Endothelial cell of umbilical vein (primary cell): ENCODE data around the gene KBTBD3. TPM values are rescaled to one million over a fixed set of nuclear protein-coding genes. Genes with fewer than 3 reads are reported as not detected.

Experiments
- BruUV-seq: library from RNA; stranded (reverse); fragments of 400-500 nt; replicated peaks from 2 replicates; lab custom pipeline; 2021; lab: Mats Ljungman, UMichigan
- CTCF ChIA-PET: fragments of 300-600, 350-600 bp; sonication (Branson Sonifier 250); formaldehyde crosslinking; loops from one replicate; lab custom pipeline; 2021; ENCODE audit warnings: antibody characterized with exemption, inconsistent platforms; lab: Charles Lee
- POLR2A ChIA-PET: fragments of 300-600, 350-600 bp; sonication (Branson Sonifier 250); formaldehyde crosslinking; loops from one replicate; lab custom pipeline; 2021; ENCODE audit warnings: antibody characterized with exemption, inconsistent platforms; lab: Charles Lee
- DNase-seq: peaks from one replicate; pipeline ENCODE4 v3.0.0-alpha.2; 2011; ENCODE audit warnings: low read depth, low spot score
- FAIRE-seq: peaks from 2 replicates; lab custom pipeline; 2011; peaks lifted over from hg19 to GRCh38; lab: Jason Lieb, UNC
- H2AFZ ChIP-seq: 2 replicates; pipeline ENCODE4 v1.6.0; 2012; ENCODE audit warnings: low read depth, low read length, control low read depth, inconsistent platforms
- H3K27ac ChIP-seq: 2 replicates; pipeline ENCODE4 v1.5.1; 2011; ENCODE audit warnings: low read depth, mild to moderate bottlenecking, control low read depth, low read length, moderate library complexity; ENCODE audit not compliant: insufficient read depth
- H3K27me3 ChIP-seq, 2 experiments: 2 replicates each; pipeline versions ENCODE4 v1.6.0 to v1.6.1; 2011; ENCODE audit warnings: low read length in 2 of 2, mixed read lengths in 1 of 2; ENCODE audit not compliant: control insufficient read depth in 2 of 2, insufficient read depth in 2 of 2
- H3K36me3 ChIP-seq, 2 experiments: 2 replicates in 1 of 2; 3 replicates in 1 of 2; pipeline ENCODE4 v1.5.1; 2011; ENCODE audit warnings: low read length in 2 of 2, mild to moderate bottlenecking in 1 of 2, moderate library complexity in 1 of 2; ENCODE audit not compliant: control insufficient read depth in 2 of 2, insufficient read depth in 2 of 2; ENCODE audit errors: extremely low read depth in 1 of 2
- H3K4me1 ChIP-seq: 3 replicates; pipeline ENCODE4 v1.5.1; 2011; ENCODE audit warnings: mild to moderate bottlenecking, low read length; ENCODE audit not compliant: control insufficient read depth, insufficient read depth; ENCODE audit errors: extremely low read depth
- H3K4me2 ChIP-seq: 2 replicates; pipeline ENCODE4 v1.6.1; 2011; ENCODE audit warnings: low read length, control low read depth, mixed read lengths; ENCODE audit not compliant: insufficient read depth
- H3K4me3 ChIP-seq, 3 experiments: fragments of 200-600 bp in 1 of 3; sonication (generic), shearing (Covaris generic) in 1 of 3; replicated peaks in 1 of 3; 2 replicates each; pipeline ENCODE4 v1.5.1; 2011 to 2016; ENCODE audit warnings: control low read depth in 3 of 3, low read length in 3 of 3, mild to moderate bottlenecking in 2 of 3, inconsistent platforms in 1 of 3, low read depth in 1 of 3, moderate library complexity in 1 of 3; ENCODE audit not compliant: insufficient read depth in 1 of 3
- H3K79me2 ChIP-seq: 2 replicates; pipeline ENCODE4 v1.6.0; 2012; ENCODE audit warnings: low read length, inconsistent platforms; ENCODE audit not compliant: control insufficient read depth, insufficient read depth
- H3K9ac ChIP-seq: replicated peaks from 2 replicates; pipeline ENCODE3; 2011; ENCODE audit warnings: low read length, control low read depth; ENCODE audit not compliant: insufficient read depth; ENCODE audit errors: extremely low read depth
- H3K9me1 ChIP-seq: replicated peaks from 3 replicates; pipeline ENCODE4 v1.6.0; 2011; ENCODE audit warnings: mild to moderate bottlenecking, low read length; ENCODE audit not compliant: control insufficient read depth, insufficient read depth; ENCODE audit errors: extremely low read depth
- H3K9me3 ChIP-seq: replicated peaks from 2 replicates; pipeline ENCODE4 v1.5.1; 2012; ENCODE audit warnings: low read length, inconsistent platforms; ENCODE audit not compliant: control insufficient read depth, insufficient read depth
- H4K20me1 ChIP-seq: replicated peaks from 2 replicates; pipeline ENCODE3; 2011; ENCODE audit warnings: mild to moderate bottlenecking, low read length; ENCODE audit not compliant: control insufficient read depth, insufficient read depth; ENCODE audit errors: extremely low read depth
- EZH2 ChIP-seq: IDR thresholded peaks from 2 replicates; pipeline ENCODE4 v1.6.1; 2012; ENCODE audit warnings: borderline replicate concordance, low read depth, mild to moderate bottlenecking, moderate library complexity, low read length, inconsistent platforms; ENCODE audit not compliant: severe bottlenecking
- FOS ChIP-seq: IDR thresholded peaks from 2 replicates; pipeline ENCODE4 v1.6.1; 2011; ENCODE audit warnings: mild to moderate bottlenecking, low read length, moderate library complexity, borderline replicate concordance; ENCODE audit not compliant: insufficient read depth
- GATA2 ChIP-seq: IDR thresholded peaks from 2 replicates; pipeline ENCODE4 v1.7.0; 2011; ENCODE audit warnings: low read depth, mild to moderate bottlenecking, moderate library complexity, mixed read lengths, low read length; ENCODE audit not compliant: insufficient read length, insufficient read depth
- JUN ChIP-seq: IDR thresholded peaks from 2 replicates; pipeline ENCODE4 v1.6.1; 2011; ENCODE audit warnings: borderline replicate concordance, low read depth; ENCODE audit not compliant: insufficient read length, insufficient read depth
- MYC ChIP-seq: IDR thresholded peaks from one replicate; pipeline ENCODE4 v1.6.1; 2011; ENCODE audit warnings: mild to moderate bottlenecking, low read depth, low read length
- POLR2A ChIP-seq: IDR thresholded peaks from 2 replicates; pipeline ENCODE4 v1.6.1; 2012; ENCODE audit warnings: low read depth, mild to moderate bottlenecking, control low read depth, low read length
- POLR2AphosphoS5 ChIP-seq: IDR thresholded peaks from 2 replicates; pipeline ENCODE4 v1.6.1; 2012; ENCODE audit warnings: low read depth, mild to moderate bottlenecking, control low read depth, low read length, moderate library complexity; ENCODE audit not compliant: insufficient read depth
- dilution Hi-C: fragments of 300-500 bp; cut with MboI; formaldehyde crosslinking; loops from one replicate; pipeline ENCODE4 v1.15.0; 2019; ENCODE audit warnings: low sequenced_read_pairs; ENCODE audit not compliant: extremely low pct_ligation_motif_present
- intact Hi-C: fragments of 100-400 bp; cut with micrococcal nuclease; formaldehyde crosslinking; loops from one replicate; pipeline ENCODE4 v1.10.0; 2022
- polyA plus RNA-seq, 4 experiments: library from polyadenylated mRNA; depleted of rRNA in 3 of 4; stranded (reverse) in 3 of 4; unstranded in 1 of 4; fragments of >200 nt; gene quantifications; 2 replicates each; pipeline versions ENCODE4 v1.2.1 to v1.2.3, GENCODE V29; 2011 to 2012; ENCODE audit warnings: missing spikeins in 1 of 4
- total RNA-seq: library from RNA; stranded (reverse); gene quantifications from 2 replicates; pipeline ENCODE4 v1.2.3, GENCODE V29; 2021
- TF ChIP-seq, protein P1 (sequence below): IDR thresholded peaks from 2 replicates; pipeline ENCODE4 v1.6.1; 2011; ENCODE audit not compliant: insufficient read depth, insufficient read length
- TF ChIP-seq, protein P2 (sequence below), 2 donors: IDR thresholded peaks; 1 replicate in 1 of 2; 2 replicates in 1 of 2; pipeline ENCODE4 v1.5.1; 2011; ENCODE audit warnings: low read length in 2 of 2, mild to moderate bottlenecking in 2 of 2, moderate library complexity in 2 of 2, control low read depth in 1 of 2, inconsistent platforms in 1 of 2, low read depth in 1 of 2; ENCODE audit not compliant: insufficient read depth in 1 of 2; ENCODE audit errors: extremely low read depth in 1 of 2

Gene KBTBD3
- total and polyA plus RNA-seq, 2 donors (not counting 3 experiments of a cell fraction or from before 2014, with no cell fraction given), result 0.76 to 2.4 TPM

DNA sequence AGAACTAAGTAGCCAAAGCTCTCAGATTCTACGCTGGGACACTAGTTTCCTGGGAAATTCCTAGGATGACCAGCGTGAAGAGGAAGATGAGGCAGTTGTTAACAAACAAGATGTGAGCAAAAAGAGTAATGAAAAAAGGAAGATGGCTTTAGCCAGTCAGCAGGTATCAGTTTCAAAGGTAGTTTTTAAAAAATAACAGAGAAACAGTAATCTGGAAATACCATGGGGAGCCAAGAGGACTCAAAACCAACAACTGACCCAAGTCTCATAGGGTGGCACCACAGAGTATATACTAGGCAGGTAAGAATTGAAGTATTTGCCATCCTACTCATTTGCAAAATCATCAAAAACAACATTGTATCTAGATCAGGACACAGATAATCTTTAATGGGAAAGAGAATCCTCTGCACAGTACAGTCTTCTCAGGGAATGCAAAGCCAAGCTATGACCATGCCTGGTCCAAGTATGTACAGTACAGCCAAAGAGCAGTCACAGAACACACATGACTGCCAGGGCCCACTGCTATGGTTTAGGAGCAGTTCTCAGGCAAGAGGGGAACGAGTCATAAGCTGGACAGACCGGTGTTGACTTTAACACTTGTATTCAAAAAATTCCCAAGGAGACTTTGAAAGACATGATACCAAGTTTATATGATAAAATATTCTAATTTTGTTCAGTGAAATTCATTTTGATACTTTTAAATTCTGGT, 75.7 kb downstream of the KBTBD3 start:
- Histone ChIP-seq H3K36me3 (no peaks in the 10 kb centered on the region), H3K27ac (no peak overlapping the region), H3K27me3 (no peaks in the 10 kb centered on the region), H3K4me1 (no peaks in the 10 kb centered on the region), H3K4me3 (no peak overlapping the region), H4K20me1 (no peaks in the 10 kb centered on the region), H3K79me2 (peaks cover 4% of the 10 kb centered on the region), H3K9ac (no peak overlapping the region), H3K9me1 (no peaks in the 10 kb centered on the region), H3K4me2 (no peak overlapping the region), H2AFZ (no peak overlapping the region), H3K9me3 (no peaks in the 10 kb centered on the region)
- FAIRE-seq, result no peak
- no peak for DNase-seq
- no peak for TF ChIP-seq FOS
- TF ChIP-seq, protein P1, sequence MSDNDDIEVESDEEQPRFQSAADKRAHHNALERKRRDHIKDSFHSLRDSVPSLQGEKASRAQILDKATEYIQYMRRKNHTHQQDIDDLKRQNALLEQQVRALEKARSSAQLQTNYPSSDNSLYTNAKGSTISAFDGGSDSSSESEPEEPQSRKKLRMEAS, result no peak
- TF ChIP-seq EZH2, result no peak
- TF ChIP-seq JUN, result no peak
- TF ChIP-seq MYC, result no peak
- no peak for TF ChIP-seq POLR2A
- no peak for TF ChIP-seq GATA2
- no peak for TF ChIP-seq POLR2AphosphoS5
- TF ChIP-seq, protein P2, sequence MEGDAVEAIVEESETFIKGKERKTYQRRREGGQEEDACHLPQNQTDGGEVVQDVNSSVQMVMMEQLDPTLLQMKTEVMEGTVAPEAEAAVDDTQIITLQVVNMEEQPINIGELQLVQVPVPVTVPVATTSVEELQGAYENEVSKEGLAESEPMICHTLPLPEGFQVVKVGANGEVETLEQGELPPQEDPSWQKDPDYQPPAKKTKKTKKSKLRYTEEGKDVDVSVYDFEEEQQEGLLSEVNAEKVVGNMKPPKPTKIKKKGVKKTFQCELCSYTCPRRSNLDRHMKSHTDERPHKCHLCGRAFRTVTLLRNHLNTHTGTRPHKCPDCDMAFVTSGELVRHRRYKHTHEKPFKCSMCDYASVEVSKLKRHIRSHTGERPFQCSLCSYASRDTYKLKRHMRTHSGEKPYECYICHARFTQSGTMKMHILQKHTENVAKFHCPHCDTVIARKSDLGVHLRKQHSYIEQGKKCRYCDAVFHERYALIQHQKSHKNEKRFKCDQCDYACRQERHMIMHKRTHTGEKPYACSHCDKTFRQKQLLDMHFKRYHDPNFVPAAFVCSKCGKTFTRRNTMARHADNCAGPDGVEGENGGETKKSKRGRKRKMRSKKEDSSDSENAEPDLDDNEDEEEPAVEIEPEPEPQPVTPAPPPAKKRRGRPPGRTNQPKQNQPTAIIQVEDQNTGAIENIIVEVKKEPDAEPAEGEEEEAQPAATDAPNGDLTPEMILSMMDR (IDR thresholded peaks at IDR 0.05; ENCODE audit: extremely low read depth in 1 of 2, insufficient read depth in 1 of 2, low read depth in 1 of 2, low read length in 2 of 2), result no peak
- no TSS peak for BruUV-seq
- intact Hi-C loops (no loop called here), dilution Hi-C loops (no loop called here)
- ChIA-PET POLR2A (no interaction called here), CTCF (no interaction called here)

Other genes starting within 250 kb of the KBTBD3 start
- gene MSANTD4, start 55.1 kb downstream of the KBTBD3 start, total RNA-seq, result 13.8 and 15.0 TPM in 2 replicates
- gene MSANTD4, start 55.1 kb downstream of the KBTBD3 start, polyA plus RNA-seq, result 3.3 and 3.9 TPM in 2 replicates
- gene AASDHPPT, start 315 bp upstream of the KBTBD3 start, total RNA-seq, result 29.8 and 34.2 TPM in 2 replicates
- 10.3 and 14.3 TPM in 2 replicates for gene AASDHPPT, start 315 bp upstream of the KBTBD3 start, polyA plus RNA-seq